Parathyroid adenoma (tissue), 2 donors: ENCODE measurements around the gene FBXO47.

ENCODE experiments used
- H2AFZ ChIP-seq: fragments of 300-600 bp; sonication (generic); one replicate; pipeline ENCODE4 v1.7.0; 2017; ENCODE audit warnings: antibody characterized with exemption, mild to moderate bottlenecking
- H3K27ac ChIP-seq: fragments of 300-600 bp; sonication (generic); one replicate; pipeline ENCODE4 v1.7.0; 2017
- H3K27me3 ChIP-seq: fragments of 300-600 bp; sonication (generic); one replicate; pipeline ENCODE4 v1.7.0; 2017; ENCODE audit warnings: low read length; ENCODE audit not compliant: control insufficient read depth, insufficient read depth
- H3K36me3 ChIP-seq: fragments of 300-600 bp; sonication (generic); one replicate; pipeline ENCODE4 v1.7.0; 2017; ENCODE audit warnings: low read length; ENCODE audit not compliant: control insufficient read depth, insufficient read depth
- H3K4me1 ChIP-seq: fragments of 300-600 bp; sonication (generic); one replicate; pipeline ENCODE4 v1.7.0; 2017; ENCODE audit warnings: control low read depth
- H3K4me2 ChIP-seq: fragments of 300-600 bp; sonication (generic); one replicate; pipeline ENCODE4 v1.7.0; 2017; ENCODE audit warnings: low read length
- H3K4me3 ChIP-seq: fragments of 300-600 bp; sonication (generic); one replicate; pipeline ENCODE4 v1.7.0; 2017; ENCODE audit warnings: low read depth, low read length
- H3K79me2 ChIP-seq: fragments of 300-600 bp; sonication (generic); one replicate; pipeline ENCODE4 v1.7.0; 2017; ENCODE audit warnings: control low read depth
- H3K9ac ChIP-seq: fragments of 300-600 bp; sonication (generic); one replicate; pipeline ENCODE4 v1.7.0; 2017; ENCODE audit warnings: mild to moderate bottlenecking
- H3K9me3 ChIP-seq: fragments of 300-600 bp; sonication (generic); one replicate; pipeline ENCODE4 v1.7.0; 2017; ENCODE audit warnings: low read length; ENCODE audit not compliant: control insufficient read depth
- TF ChIP-seq, protein P1 (sequence below): fragments of 300-600 bp; sonication (generic); IDR thresholded peaks from one replicate; pipeline ENCODE4 v1.7.0; 2017; ENCODE audit warnings: antibody characterized with exemption, mild to moderate bottlenecking
- donor health status: primary hyperparathyroidism.

FBXO47 gene

DNA sequence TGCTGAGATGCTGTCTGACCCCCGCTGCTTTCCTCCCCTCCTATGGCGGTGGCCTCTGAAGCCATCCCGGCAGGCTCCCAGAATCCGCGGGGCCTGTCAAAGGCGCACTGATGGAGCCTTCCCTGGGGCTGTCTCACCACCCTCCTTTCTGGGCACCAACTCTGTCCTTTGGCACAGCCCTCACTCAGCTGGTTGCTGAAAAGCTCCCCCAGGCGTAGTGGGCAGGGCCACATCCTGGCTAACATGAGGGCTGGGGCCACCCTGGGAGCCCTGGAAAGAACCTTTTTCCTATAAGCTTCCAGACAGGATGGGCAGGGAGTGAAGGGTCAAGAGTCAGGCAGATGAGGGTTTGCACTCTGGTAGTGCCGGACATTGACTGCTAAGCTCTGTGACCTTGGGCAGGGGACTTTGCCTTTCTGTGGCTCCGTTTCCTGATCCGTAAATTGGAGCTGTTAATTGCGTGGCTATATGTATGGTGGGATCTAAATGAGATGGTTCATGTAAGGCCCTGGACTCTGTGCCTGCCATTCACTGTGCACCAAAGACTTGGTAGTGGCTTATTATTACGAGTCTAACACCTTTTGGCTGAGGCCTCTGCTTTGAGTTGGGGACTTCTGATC lies 69.4 kb downstream of the FBXO47 start:
- Histone ChIP-seq H3K4me2 (peak overlapping the region; percentile 53), H3K9ac (no peak overlapping the region), H3K36me3 (no peaks in the 10 kb centered on the region), H3K79me2 (peaks cover 17% of the 10 kb centered on the region), H3K9me3 (no peaks in the 10 kb centered on the region), H3K4me1 (peaks cover 17% of the 10 kb centered on the region), H3K27me3 (no peaks in the 10 kb centered on the region), H2AFZ (no peak overlapping the region), H3K4me3 (peak overlapping the region; percentile 15), H3K27ac (peak overlapping the region; percentile 58)
- TF ChIP-seq, protein P1, sequence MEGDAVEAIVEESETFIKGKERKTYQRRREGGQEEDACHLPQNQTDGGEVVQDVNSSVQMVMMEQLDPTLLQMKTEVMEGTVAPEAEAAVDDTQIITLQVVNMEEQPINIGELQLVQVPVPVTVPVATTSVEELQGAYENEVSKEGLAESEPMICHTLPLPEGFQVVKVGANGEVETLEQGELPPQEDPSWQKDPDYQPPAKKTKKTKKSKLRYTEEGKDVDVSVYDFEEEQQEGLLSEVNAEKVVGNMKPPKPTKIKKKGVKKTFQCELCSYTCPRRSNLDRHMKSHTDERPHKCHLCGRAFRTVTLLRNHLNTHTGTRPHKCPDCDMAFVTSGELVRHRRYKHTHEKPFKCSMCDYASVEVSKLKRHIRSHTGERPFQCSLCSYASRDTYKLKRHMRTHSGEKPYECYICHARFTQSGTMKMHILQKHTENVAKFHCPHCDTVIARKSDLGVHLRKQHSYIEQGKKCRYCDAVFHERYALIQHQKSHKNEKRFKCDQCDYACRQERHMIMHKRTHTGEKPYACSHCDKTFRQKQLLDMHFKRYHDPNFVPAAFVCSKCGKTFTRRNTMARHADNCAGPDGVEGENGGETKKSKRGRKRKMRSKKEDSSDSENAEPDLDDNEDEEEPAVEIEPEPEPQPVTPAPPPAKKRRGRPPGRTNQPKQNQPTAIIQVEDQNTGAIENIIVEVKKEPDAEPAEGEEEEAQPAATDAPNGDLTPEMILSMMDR = no peak

DNA sequence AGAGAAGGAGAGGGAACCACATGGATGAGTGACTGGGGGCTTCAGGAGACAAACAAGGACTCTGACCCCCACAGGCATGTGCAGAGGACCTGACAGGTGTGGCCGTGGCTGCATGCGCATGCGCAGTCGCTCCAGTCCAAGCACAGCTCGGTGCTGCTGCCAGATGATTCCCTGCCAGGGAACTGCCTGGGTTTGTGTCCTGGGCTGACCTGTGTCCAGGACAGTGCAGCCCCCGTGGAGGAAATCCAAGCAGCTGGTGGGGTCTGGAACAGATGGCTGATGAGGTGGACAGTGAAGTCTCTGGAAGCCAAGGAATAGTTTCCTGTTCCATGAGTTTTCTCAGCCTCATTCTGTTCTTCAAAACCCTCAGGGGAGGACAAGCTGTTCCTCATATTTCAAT lies 70.0 kb downstream of the FBXO47 start:
- H3K4me1 ChIP-seq = peaks cover 17% of the 10 kb centered on the region
- H3K9me3 ChIP-seq = no peaks in the 10 kb centered on the region
- no peak overlapping the region for H3K4me3 ChIP-seq
- no peak overlapping the region for H2AFZ ChIP-seq
- H3K79me2 ChIP-seq = peaks cover 16% of the 10 kb centered on the region
- H3K4me2 ChIP-seq = no peak overlapping the region
- H3K27me3 ChIP-seq = no peaks in the 10 kb centered on the region
- H3K36me3 ChIP-seq = no peaks in the 10 kb centered on the region
- no peak overlapping the region for H3K9ac ChIP-seq
- peak overlapping the region; percentile 58 for H3K27ac ChIP-seq
- TF ChIP-seq, protein P1 = no peak

DNA sequence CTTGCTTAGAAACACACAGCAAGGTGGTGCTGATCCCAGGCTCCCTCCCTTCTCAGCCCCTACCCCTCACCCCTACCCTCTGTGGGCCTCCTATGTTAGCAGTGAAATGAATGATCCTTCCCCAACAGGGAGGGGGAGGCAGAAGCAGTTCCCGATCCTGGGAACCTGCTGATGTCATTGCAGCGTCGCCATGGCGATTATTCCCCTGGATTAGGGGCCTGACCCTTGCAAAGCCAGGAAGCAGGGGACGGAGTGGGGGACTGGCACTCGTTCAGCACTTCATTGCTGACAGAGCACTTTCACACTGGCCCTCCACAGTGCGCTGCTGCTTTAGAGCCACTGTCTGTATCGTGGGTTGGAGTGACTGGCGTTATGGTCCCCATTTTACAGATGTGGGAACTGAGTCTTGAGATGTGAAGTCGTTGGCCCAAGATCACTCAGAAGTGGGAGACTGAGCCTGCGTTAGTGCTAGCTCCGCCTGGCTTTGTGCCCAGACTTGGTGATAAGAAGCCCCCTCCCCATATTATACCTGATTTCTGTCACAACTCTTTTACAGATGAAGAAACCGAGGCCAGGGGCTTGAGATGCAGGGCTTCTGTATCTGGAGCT lies 70.8 kb downstream of the FBXO47 start:
- H3K4me1 ChIP-seq = peaks cover 17% of the 10 kb centered on the region
- TF ChIP-seq, protein P1 = no peak

DNA sequence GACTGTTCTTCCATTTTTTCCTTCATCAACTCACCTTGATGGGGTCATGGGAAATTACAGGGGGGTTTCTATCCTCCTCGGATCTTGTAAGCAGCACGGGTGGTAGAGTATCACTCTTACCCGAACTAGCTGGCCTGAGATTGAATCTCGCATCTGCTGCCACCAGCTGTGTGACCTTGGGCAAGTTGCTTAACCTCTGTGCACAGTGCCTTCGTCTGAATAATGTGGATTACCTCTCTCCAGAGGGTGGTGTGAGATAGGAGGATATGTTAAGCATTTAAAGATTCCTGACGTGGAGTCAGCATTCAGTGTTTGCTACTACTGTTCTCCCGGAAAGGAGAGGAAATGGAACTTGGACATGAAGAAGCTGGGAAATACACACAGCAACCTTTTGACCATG lies 72.9 kb downstream of the FBXO47 start:
- peaks cover 14% of the 10 kb centered on the region for H3K79me2 ChIP-seq
- no peak overlapping the region for H3K4me3 ChIP-seq
- no peaks in the 10 kb centered on the region for H3K27me3 ChIP-seq
- TF ChIP-seq, protein P1 = no peak
- H3K4me2 ChIP-seq = no peak overlapping the region
- H3K9me3 ChIP-seq = no peaks in the 10 kb centered on the region
- H3K27ac ChIP-seq = no peak overlapping the region
- H3K36me3 ChIP-seq = no peaks in the 10 kb centered on the region
- H3K9ac ChIP-seq = no peak overlapping the region
- H3K4me1 ChIP-seq = peaks cover 6% of the 10 kb centered on the region
- H2AFZ ChIP-seq = no peak overlapping the region

More for the DNA sequence above, 70.8 kb downstream of the FBXO47 start:
- Histone ChIP-seq H2AFZ (no peak overlapping the region), H3K9ac (no peak overlapping the region), H3K9me3 (no peaks in the 10 kb centered on the region), H3K4me3 (no peak overlapping the region), H3K36me3 (no peaks in the 10 kb centered on the region), H3K4me2 (no peak overlapping the region), H3K27me3 (no peaks in the 10 kb centered on the region), H3K27ac (peak overlapping the region; percentile 38), H3K79me2 (peaks cover 11% of the 10 kb centered on the region)

DNA sequence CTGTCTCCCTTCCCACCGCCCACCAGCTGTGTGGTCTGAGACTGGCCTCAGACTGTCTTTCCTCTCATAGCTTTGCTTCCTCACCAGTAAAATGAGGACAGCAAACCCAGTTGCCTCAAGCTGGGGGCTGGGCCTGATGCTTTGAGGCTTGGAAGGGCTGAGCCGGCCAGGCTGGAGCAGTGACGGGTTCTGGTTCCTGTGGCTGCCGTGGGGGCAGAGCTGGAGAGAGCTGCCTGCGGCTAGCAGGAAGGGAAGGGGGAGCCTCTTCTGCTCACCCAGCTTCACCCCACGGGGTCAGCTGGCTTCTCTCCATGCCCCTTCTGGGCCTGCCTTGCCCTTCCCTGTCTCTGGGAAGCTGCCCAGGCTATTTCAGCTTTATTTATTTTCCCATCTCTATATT lies 73.6 kb downstream of the FBXO47 start:
- TF ChIP-seq, protein P1 = no peak
- Histone ChIP-seq H3K9me3 (no peaks in the 10 kb centered on the region), H3K36me3 (no peaks in the 10 kb centered on the region), H3K4me3 (no peak overlapping the region), H3K27me3 (no peaks in the 10 kb centered on the region), H3K4me1 (peaks cover 6% of the 10 kb centered on the region), H3K79me2 (peaks cover 14% of the 10 kb centered on the region), H2AFZ (no peak overlapping the region), H3K9ac (no peak overlapping the region), H3K27ac (no peak overlapping the region), H3K4me2 (no peak overlapping the region)
